ENCODE data around the gene DMWD. TPM values are rescaled to one million over a fixed set of nuclear protein-coding genes. Genes with fewer than 3 reads are reported as not detected.

The DMWD gene
- total and polyA plus RNA-seq, 2 of the 13 experiments (the other 11 are each of a cell fraction or from before 2014, with no cell fraction given): 10.3 to 14.9 TPM

DNA sequence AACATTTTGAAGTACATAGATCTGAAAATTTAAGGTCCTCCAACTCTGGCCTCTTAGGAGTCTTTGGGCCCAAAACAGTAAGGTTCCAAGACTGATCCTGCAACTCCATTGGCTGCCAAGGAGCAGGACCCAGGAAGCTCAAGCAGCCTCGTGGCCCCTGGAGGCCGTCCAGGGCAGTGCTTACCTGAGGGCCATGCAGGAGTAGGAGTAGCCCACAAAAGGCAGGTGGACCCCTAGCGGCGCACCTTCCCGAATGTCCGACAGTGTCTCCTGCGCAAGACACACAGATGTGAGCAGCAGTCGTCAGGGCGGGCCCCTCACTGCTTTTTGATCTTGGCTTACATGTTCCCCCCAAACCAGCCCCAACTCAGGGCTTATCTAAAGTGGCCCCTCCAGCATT is 17.9 kb downstream of the DMWD start:
- ATAC-seq (peak; percentile 9), FAIRE-seq (peak; percentile 37), DNase-seq (ENCODE audit: low spot score) (peak; percentile 63)
- H3K27ac ChIP-seq (ENCODE audit: extremely low read length, insufficient read depth, low read length): no peak overlapping the region
- H4K20me1 ChIP-seq (ENCODE audit: insufficient read depth, low read length): no peaks in the 10 kb centered on the region
- no TSS peak for BruUV-seq (replicated peaks)
- 39% methylated on average over 9 of the region's 9 CpGs for WGBS (ENCODE audit: low lambda C conversion rate)
- peaks cover 2 to 4% of the 10 kb centered on the region in 2 experiments; a peak in 2 of 5 replicates for H3K36me3 ChIP-seq (replicated peaks in 1 of 2; ENCODE audit: control insufficient read depth in 1 of 2, insufficient read depth in 2 of 2, low read length in 2 of 2)
- no peaks in the 10 kb centered on the region for H3K79me2 ChIP-seq (ENCODE audit: insufficient read depth, low read length)
- intact Hi-C loops (cut with micrococcal nuclease; ENCODE audit: unreplicated experiment) (no loop called here), in situ Hi-C loops (cut with HindIII; ENCODE audit: extremely low pct_ligation_motif_present, low pct_unique_long_range_greater_than_20kb) (no loop called here)
- CTCF ChIA-PET (ENCODE audit: low intra/inter-chr PET ratio, low total read pairs): no interaction called here
- no peak overlapping the region for H2AFZ ChIP-seq (ENCODE audit: low read length)
- H3K9ac ChIP-seq (ENCODE audit: insufficient read depth, low read depth, low read length): no peak overlapping the region
- POLR2A ChIA-PET: interaction anchor here (0.7 to 1.4 kb wide), 2 partner anchors 18 to 24 kb away, joined by 3 to 5 read pairs; no protein-coding TSS in a partner anchor
- no peak overlapping the region for H3K4me2 ChIP-seq (ENCODE audit: low read depth, low read length)
- no peaks in the 10 kb centered on the region for H3K27me3 ChIP-seq (ENCODE audit: control insufficient read depth in 1 of 2, insufficient read depth in 2 of 2, low read length in 2 of 2)
- peaks cover 27% of the 10 kb centered on the region for H3K4me1 ChIP-seq (ENCODE audit: insufficient read depth, low read length)
- no peaks in the 10 kb centered on the region for H3K9me3 ChIP-seq (ENCODE audit: low read length)
- no peak overlapping the region for H3K4me3 ChIP-seq (replicated peaks in 1 of 3; ENCODE audit: insufficient read depth in 1 of 3, low read depth in 2 of 3, low read length in 3 of 3)
- TF ChIP-seq ZNF670 (CRISPR knock-in tag; IDR thresholded peaks at IDR 0.05; ENCODE audit: borderline replicate concordance): no peak
- TF ChIP-seq, protein P1, sequence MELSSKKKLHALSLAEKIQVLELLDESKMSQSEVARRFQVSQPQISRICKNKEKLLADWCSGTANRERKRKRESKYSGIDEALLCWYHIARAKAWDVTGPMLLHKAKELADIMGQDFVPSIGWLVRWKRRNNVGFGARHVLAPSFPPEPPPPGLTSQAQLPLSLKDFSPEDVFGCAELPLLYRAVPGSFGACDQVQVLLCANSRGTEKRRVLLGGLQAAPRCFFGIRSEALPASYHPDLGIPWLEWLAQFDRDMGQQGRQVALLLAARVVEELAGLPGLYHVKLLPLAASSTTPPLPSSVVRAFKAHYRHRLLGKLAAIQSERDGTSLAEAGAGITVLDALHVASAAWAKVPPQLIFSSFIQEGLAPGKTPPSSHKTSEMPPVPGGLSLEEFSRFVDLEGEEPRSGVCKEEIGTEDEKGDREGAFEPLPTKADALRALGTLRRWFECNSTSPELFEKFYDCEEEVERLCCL (CRISPR knock-in tag; IDR thresholded peaks at IDR 0.05; ENCODE audit: borderline replicate concordance): no peak
- no peak for TF ChIP-seq SNAI1 (CRISPR knock-in tag; IDR thresholded peaks at IDR 0.05; ENCODE audit: borderline replicate concordance)
- TF ChIP-seq, protein P2, sequence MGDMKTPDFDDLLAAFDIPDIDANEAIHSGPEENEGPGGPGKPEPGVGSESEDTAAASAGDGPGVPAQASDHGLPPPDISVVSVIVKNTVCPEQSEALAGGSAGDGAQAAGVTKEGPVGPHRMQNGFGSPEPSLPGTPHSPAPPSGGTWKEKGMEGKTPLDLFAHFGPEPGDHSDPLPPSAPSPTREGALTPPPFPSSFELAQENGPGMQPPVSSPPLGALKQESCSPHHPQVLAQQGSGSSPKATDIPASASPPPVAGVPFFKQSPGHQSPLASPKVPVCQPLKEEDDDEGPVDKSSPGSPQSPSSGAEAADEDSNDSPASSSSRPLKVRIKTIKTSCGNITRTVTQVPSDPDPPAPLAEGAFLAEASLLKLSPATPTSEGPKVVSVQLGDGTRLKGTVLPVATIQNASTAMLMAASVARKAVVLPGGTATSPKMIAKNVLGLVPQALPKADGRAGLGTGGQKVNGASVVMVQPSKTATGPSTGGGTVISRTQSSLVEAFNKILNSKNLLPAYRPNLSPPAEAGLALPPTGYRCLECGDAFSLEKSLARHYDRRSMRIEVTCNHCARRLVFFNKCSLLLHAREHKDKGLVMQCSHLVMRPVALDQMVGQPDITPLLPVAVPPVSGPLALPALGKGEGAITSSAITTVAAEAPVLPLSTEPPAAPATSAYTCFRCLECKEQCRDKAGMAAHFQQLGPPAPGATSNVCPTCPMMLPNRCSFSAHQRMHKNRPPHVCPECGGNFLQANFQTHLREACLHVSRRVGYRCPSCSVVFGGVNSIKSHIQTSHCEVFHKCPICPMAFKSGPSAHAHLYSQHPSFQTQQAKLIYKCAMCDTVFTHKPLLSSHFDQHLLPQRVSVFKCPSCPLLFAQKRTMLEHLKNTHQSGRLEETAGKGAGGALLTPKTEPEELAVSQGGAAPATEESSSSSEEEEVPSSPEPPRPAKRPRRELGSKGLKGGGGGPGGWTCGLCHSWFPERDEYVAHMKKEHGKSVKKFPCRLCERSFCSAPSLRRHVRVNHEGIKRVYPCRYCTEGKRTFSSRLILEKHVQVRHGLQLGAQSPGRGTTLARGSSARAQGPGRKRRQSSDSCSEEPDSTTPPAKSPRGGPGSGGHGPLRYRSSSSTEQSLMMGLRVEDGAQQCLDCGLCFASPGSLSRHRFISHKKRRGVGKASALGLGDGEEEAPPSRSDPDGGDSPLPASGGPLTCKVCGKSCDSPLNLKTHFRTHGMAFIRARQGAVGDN (CRISPR knock-in tag; IDR thresholded peaks at IDR 0.05): peak; percentile 36
- TF ChIP-seq ZNF180 (CRISPR knock-in tag; IDR thresholded peaks at IDR 0.05; ENCODE audit: borderline replicate concordance, low read depth): no peak
- no peak for TF ChIP-seq ZNF543 (CRISPR knock-in tag; IDR thresholded peaks at IDR 0.05)
- no peak for TF ChIP-seq ZNF781 (CRISPR knock-in tag; IDR thresholded peaks at IDR 0.05; ENCODE audit: borderline replicate concordance, not compliant biosample characterization)
- TF ChIP-seq KDM4B (CRISPR knock-in tag; IDR thresholded peaks at IDR 0.05): no peak
- no peak for TF ChIP-seq TCF7 (IDR thresholded peaks at IDR 0.05; ENCODE audit: low read depth)
- TF ChIP-seq ETV5 (CRISPR knock-in tag; IDR thresholded peaks at IDR 0.05; ENCODE audit: borderline replicate concordance): 0 out of 2 replicates have a peak, but pooled peaks have one; percentile 9
- no peak for TF ChIP-seq ZNF451 (CRISPR knock-in tag; IDR thresholded peaks at IDR 0.05)
- TF ChIP-seq, protein P3, sequence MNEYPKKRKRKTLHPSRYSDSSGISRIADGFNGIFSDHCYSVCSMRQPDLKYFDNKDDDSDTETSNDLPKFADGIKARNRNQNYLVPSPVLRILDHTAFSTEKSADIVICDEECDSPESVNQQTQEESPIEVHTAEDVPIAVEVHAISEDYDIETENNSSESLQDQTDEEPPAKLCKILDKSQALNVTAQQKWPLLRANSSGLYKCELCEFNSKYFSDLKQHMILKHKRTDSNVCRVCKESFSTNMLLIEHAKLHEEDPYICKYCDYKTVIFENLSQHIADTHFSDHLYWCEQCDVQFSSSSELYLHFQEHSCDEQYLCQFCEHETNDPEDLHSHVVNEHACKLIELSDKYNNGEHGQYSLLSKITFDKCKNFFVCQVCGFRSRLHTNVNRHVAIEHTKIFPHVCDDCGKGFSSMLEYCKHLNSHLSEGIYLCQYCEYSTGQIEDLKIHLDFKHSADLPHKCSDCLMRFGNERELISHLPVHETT (CRISPR knock-in tag; conservative IDR thresholded peaks at IDR 0.05): no peak
- TF ChIP-seq ISX (CRISPR knock-in tag; conservative IDR thresholded peaks at IDR 0.05): no peak
- TF ChIP-seq RAD21 (CRISPR knock-in tag; IDR thresholded peaks at IDR 0.05): peak; percentile 39; the same call in 1 of the 2 replicates
- TF ChIP-seq FLYWCH1 (CRISPR knock-in tag; IDR thresholded peaks at IDR 0.05): no peak
- TF ChIP-seq ZC3H13 (CRISPR knock-in tag; IDR thresholded peaks at IDR 0.05): no peak
- TF ChIP-seq ZNF589 (CRISPR knock-in tag; conservative IDR thresholded peaks at IDR 0.05): no peak
- TF ChIP-seq MYC (CRISPR knock-in tag; IDR thresholded peaks at IDR 0.05; ENCODE audit: borderline replicate concordance): peak; percentile 46; the same call in 1 of the 2 replicates
